ENCODE results near the gene FPR3.

- no peak for TF ChIP-seq CTCF (IDR thresholded peaks at IDR 0.05; ENCODE audit: poor library complexity, severe bottlenecking)
- TF ChIP-seq RAD21 (conservative IDR thresholded peaks at IDR 0.05): no peak
- no peak for TF ChIP-seq POLR2AphosphoS5 (IDR thresholded peaks at IDR 0.05)
Measured at GRCh38 chr19:51749979-51750378, 45.0 kb upstream of the FPR3 start.

All from neural cell (in vitro differentiated cells).